PC-3 (cell line): ENCODE results near the gene SFT2D1.

Experiments
- CTCF ChIP-seq: fragments of 300-600 bp; sonication (generic); conservative IDR thresholded peaks from 2 replicates; pipeline ENCODE4 v1.5.1; 2017; ENCODE audit warnings: antibody characterized with exemption, low read depth, mild to moderate bottlenecking, low read length
- EZH2 ChIP-seq: fragments of 300-600 bp; sonication (generic); IDR thresholded peaks from one replicate; pipeline ENCODE4 v1.6.1; 2017; ENCODE audit warnings: antibody characterized with exemption, mild to moderate bottlenecking, low read length; ENCODE audit not compliant: unreplicated experiment
- EZH2phosphoT487 ChIP-seq: fragments of 300-600 bp; sonication (generic); IDR thresholded peaks from 2 replicates; pipeline ENCODE4 v1.6.1; 2018; ENCODE audit warnings: mild to moderate bottlenecking, antibody characterized with exemption, low read length, borderline replicate concordance

GRCh38 chr6:166336847-166337246, 5.5 kb downstream of the SFT2D1 start:
- TF ChIP-seq CTCF (no peak), EZH2 (no peak), EZH2phosphoT487 (no peak)
